GM12878 (cell line): ENCODE data around the gene XCR1. TPM values are rescaled to one million over a fixed set of nuclear protein-coding genes. Genes with fewer than 3 reads are reported as not detected.

Source experiments
- ATF3 ChIP-seq: IDR thresholded peaks from 2 replicates; pipeline ENCODE4 v1.6.1; 2011; ENCODE audit warnings: low read depth, mild to moderate bottlenecking, low read length, moderate library complexity, borderline replicate concordance; ENCODE audit errors: extremely low read depth
- GATAD2B ChIP-seq: fragments of 450-650 bp; conservative IDR thresholded peaks from 2 replicates; pipeline ENCODE4 v1.6.1; 2017; ENCODE audit warnings: low read depth, mild to moderate bottlenecking, moderate library complexity
- KAT2A ChIP-seq: conservative IDR thresholded peaks from 2 replicates; pipeline ENCODE4 v1.6.1; 2011; ENCODE audit warnings: low read depth, low read length; ENCODE audit not compliant: control insufficient read depth
- MEF2B ChIP-seq: fragments of 450-650 bp; IDR thresholded peaks from 2 replicates; pipeline ENCODE4 v1.6.1; 2018; ENCODE audit warnings: mild to moderate bottlenecking, moderate library complexity; ENCODE audit not compliant: partially characterized antibody, poor library complexity, severe bottlenecking
- NBN ChIP-seq: fragments of 450-650 bp; IDR thresholded peaks from 2 replicates; pipeline ENCODE4 v1.6.1; 2016
- PAX5 ChIP-seq: IDR thresholded peaks from 2 replicates; pipeline ENCODE4 v1.6.1; 2011; ENCODE audit warnings: low read depth, low read length, borderline replicate concordance
- PKNOX1 ChIP-seq: fragments of 450-650 bp; IDR thresholded peaks from 2 replicates; pipeline ENCODE4 v1.6.1; 2016; ENCODE audit warnings: mild to moderate bottlenecking
- POLR2A ChIP-seq: IDR thresholded peaks from 2 replicates; pipeline ENCODE4 v1.6.1; 2011; ENCODE audit warnings: low read depth, mild to moderate bottlenecking, low read length
- POU2F2 ChIP-seq: IDR thresholded peaks from 3 replicates; pipeline ENCODE4 v1.6.1; 2011; ENCODE audit warnings: low read depth, mild to moderate bottlenecking, low read length, borderline replicate concordance
- TCF3 ChIP-seq: IDR thresholded peaks from 2 replicates; pipeline ENCODE4 v1.6.1; 2012; ENCODE audit warnings: low read depth, mild to moderate bottlenecking, low read length, borderline replicate concordance; ENCODE audit not compliant: insufficient read depth
- TCF7 ChIP-seq: IDR thresholded peaks from 2 replicates; pipeline ENCODE4 v1.6.1; 2014; ENCODE audit warnings: antibody characterized with exemption, borderline replicate concordance
- USF1 ChIP-seq: IDR thresholded peaks from 2 replicates; pipeline ENCODE4 v1.6.1; 2011; ENCODE audit warnings: borderline replicate concordance, low read depth, mild to moderate bottlenecking, moderate library complexity, mixed read lengths, low read length; ENCODE audit not compliant: insufficient read depth; ENCODE audit errors: extremely low read length
- YBX1 ChIP-seq: fragments of 450-650 bp; IDR thresholded peaks from 2 replicates; pipeline ENCODE4 v1.6.1; 2016; ENCODE audit warnings: antibody characterized with exemption
- ZNF217 ChIP-seq: fragments of 450-650 bp; IDR thresholded peaks from 2 replicates; pipeline ENCODE4 v1.6.1; 2017; ENCODE audit warnings: antibody characterized with exemption, mild to moderate bottlenecking
- ZSCAN29 ChIP-seq: fragments of 450-650 bp; IDR thresholded peaks from 2 replicates; pipeline ENCODE4 v1.6.1; 2017; ENCODE audit warnings: mild to moderate bottlenecking, moderate library complexity
- ZZZ3 ChIP-seq: IDR thresholded peaks from 2 replicates; pipeline ENCODE4 v1.6.1; 2011; ENCODE audit warnings: low read depth; ENCODE audit not compliant: control insufficient read depth, insufficient read length
- polyA plus RNA-seq, 11 experiments: library from polyadenylated mRNA; depleted of rRNA in 4 of 11; unstranded in 6 of 11; stranded (reverse) in 5 of 11; fragments of >200 nt; fragmentation: Nextera tagmentation in 4 of 11; fragmentation: Illumina TruSeq in 1 of 11; extraction: Ambion mirVana in 4 of 11; extraction: Trizol in 1 of 11; gene quantifications; 1 replicate in 1 of 11; 2 replicates in 10 of 11; pipeline versions ENCODE4 v1.2.1 to v1.2.3, GENCODE V29; 2011 to 2016; ENCODE audit warnings: inconsistent platforms in 2 of 11, missing spikeins in 2 of 11, low read depth in 1 of 11
- total RNA-seq, 4 experiments: library from RNA; depleted of rRNA in 3 of 4; stranded (reverse); fragments of >200 nt in 3 of 4; fragmentation: Illumina TruSeq in 1 of 4; extraction: Trizol in 1 of 4; gene quantifications; 2 replicates each; pipeline versions ENCODE4 v1.2.1 to v1.2.3, GENCODE V29; 2013 to 2021
- TF ChIP-seq, protein P1 (sequence below): fragments of 450-650 bp; IDR thresholded peaks from 2 replicates; pipeline ENCODE4 v1.6.1; 2017; ENCODE audit warnings: antibody characterized with exemption, mild to moderate bottlenecking, moderate library complexity
- TF ChIP-seq, protein P2 (sequence below): fragments of 450-650 bp; IDR thresholded peaks from 2 replicates; pipeline ENCODE4 v1.6.1; 2017; ENCODE audit warnings: low read depth, mild to moderate bottlenecking, moderate library complexity
- TF ChIP-seq, protein P3 (sequence below), 3 experiments: IDR thresholded peaks in 2 of 3; conservative IDR thresholded peaks in 1 of 3; 2 replicates each; pipeline ENCODE4 v1.5.1; 2011; ENCODE audit warnings: low read depth in 3 of 3, low read length in 3 of 3, mild to moderate bottlenecking in 3 of 3, control low read depth in 2 of 3, moderate library complexity in 2 of 3, inconsistent platforms in 1 of 3, mixed read lengths in 1 of 3; ENCODE audit not compliant: control insufficient read depth in 2 of 3, insufficient read depth in 1 of 3; ENCODE audit errors: extremely low read depth in 1 of 3

XCR1 gene
- total and polyA plus RNA-seq, 10 of the 15 experiments (the other 5 are each of a cell fraction or from before 2014, with no cell fraction given), result 0.02 to 0.29 (median 0.13) TPM; not detected in 2

- no peak for TF ChIP-seq USF1
- TF ChIP-seq POLR2A, result no peak
- no peak for TF ChIP-seq KAT2A
- no peak for TF ChIP-seq TCF3
- TF ChIP-seq GATAD2B, result peak; percentile 63
- TF ChIP-seq TCF7, result peak; percentile 99
- peak; percentile 82 for TF ChIP-seq MEF2B
- no peak for TF ChIP-seq POU2F2
- no peak for TF ChIP-seq ZNF217
- no peak for TF ChIP-seq ZZZ3
- TF ChIP-seq PAX5, result no peak
- TF ChIP-seq, protein P1, sequence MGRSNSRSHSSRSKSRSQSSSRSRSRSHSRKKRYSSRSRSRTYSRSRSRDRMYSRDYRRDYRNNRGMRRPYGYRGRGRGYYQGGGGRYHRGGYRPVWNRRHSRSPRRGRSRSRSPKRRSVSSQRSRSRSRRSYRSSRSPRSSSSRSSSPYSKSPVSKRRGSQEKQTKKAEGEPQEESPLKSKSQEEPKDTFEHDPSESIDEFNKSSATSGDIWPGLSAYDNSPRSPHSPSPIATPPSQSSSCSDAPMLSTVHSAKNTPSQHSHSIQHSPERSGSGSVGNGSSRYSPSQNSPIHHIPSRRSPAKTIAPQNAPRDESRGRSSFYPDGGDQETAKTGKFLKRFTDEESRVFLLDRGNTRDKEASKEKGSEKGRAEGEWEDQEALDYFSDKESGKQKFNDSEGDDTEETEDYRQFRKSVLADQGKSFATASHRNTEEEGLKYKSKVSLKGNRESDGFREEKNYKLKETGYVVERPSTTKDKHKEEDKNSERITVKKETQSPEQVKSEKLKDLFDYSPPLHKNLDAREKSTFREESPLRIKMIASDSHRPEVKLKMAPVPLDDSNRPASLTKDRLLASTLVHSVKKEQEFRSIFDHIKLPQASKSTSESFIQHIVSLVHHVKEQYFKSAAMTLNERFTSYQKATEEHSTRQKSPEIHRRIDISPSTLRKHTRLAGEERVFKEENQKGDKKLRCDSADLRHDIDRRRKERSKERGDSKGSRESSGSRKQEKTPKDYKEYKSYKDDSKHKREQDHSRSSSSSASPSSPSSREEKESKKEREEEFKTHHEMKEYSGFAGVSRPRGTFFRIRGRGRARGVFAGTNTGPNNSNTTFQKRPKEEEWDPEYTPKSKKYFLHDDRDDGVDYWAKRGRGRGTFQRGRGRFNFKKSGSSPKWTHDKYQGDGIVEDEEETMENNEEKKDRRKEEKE, result no peak
- TF ChIP-seq, protein P2, sequence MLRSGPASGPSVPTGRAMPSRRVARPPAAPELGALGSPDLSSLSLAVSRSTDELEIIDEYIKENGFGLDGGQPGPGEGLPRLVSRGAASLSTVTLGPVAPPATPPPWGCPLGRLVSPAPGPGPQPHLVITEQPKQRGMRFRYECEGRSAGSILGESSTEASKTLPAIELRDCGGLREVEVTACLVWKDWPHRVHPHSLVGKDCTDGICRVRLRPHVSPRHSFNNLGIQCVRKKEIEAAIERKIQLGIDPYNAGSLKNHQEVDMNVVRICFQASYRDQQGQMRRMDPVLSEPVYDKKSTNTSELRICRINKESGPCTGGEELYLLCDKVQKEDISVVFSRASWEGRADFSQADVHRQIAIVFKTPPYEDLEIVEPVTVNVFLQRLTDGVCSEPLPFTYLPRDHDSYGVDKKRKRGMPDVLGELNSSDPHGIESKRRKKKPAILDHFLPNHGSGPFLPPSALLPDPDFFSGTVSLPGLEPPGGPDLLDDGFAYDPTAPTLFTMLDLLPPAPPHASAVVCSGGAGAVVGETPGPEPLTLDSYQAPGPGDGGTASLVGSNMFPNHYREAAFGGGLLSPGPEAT, result peak; percentile 96
- TF ChIP-seq ZSCAN29, result no peak
- peak; percentile 58; the same call in 1 of the 2 replicates for TF ChIP-seq PKNOX1
- TF ChIP-seq ATF3, result no peak
- peak; percentile 73 for TF ChIP-seq NBN
- TF ChIP-seq, protein P3, sequence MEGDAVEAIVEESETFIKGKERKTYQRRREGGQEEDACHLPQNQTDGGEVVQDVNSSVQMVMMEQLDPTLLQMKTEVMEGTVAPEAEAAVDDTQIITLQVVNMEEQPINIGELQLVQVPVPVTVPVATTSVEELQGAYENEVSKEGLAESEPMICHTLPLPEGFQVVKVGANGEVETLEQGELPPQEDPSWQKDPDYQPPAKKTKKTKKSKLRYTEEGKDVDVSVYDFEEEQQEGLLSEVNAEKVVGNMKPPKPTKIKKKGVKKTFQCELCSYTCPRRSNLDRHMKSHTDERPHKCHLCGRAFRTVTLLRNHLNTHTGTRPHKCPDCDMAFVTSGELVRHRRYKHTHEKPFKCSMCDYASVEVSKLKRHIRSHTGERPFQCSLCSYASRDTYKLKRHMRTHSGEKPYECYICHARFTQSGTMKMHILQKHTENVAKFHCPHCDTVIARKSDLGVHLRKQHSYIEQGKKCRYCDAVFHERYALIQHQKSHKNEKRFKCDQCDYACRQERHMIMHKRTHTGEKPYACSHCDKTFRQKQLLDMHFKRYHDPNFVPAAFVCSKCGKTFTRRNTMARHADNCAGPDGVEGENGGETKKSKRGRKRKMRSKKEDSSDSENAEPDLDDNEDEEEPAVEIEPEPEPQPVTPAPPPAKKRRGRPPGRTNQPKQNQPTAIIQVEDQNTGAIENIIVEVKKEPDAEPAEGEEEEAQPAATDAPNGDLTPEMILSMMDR (IDR thresholded peaks at IDR 0.05 in 2 of 3, conservative IDR thresholded peaks at IDR 0.05 in 1 of 3; ENCODE audit: control insufficient read depth in 2 of 3, extremely low read depth in 1 of 3, insufficient read depth in 1 of 3, low read depth in 3 of 3, low read length in 3 of 3), result no peak
- no peak for TF ChIP-seq YBX1
These were observed 38.0 kb upstream of the XCR1 start (continued) for GRCh38 chr3:46065294-46065705.
